Kidney epithelial cell (primary cell): Measurements from ENCODE around the gene SUPT20HL1. TPM values are rescaled to one million over a fixed set of nuclear protein-coding genes. Genes with fewer than 3 reads are reported as not detected.

ENCODE experiments used
- DNase-seq: peaks from one replicate; pipeline ENCODE4 v3.0.0-alpha.2; 2010; ENCODE audit warnings: low read depth
- H3K27me3 ChIP-seq: 2 replicates; pipeline ENCODE4 v1.6.0; 2011; ENCODE audit warnings: low read length; ENCODE audit not compliant: control insufficient read depth, insufficient read depth
- H3K36me3 ChIP-seq: 2 replicates; pipeline ENCODE4 v1.5.1; 2011; ENCODE audit warnings: low read length; ENCODE audit not compliant: control insufficient read depth, insufficient read depth
- H3K4me3 ChIP-seq: 2 replicates; pipeline ENCODE4 v1.5.1; 2011; ENCODE audit warnings: low read depth, mild to moderate bottlenecking, control low read depth, low read length
- CTCF ChIP-seq: IDR thresholded peaks from 2 replicates; pipeline ENCODE4 v1.5.1; 2011; ENCODE audit warnings: mild to moderate bottlenecking, moderate library complexity, low read length, control low read depth, inconsistent platforms; ENCODE audit not compliant: insufficient read depth, poor library complexity, severe bottlenecking
- total RNA-seq: library from RNA; depleted of rRNA; stranded (reverse); fragments of >200 nt; gene quantifications from 2 replicates; pipeline ENCODE4 v1.2.3, GENCODE V29; 2015

Gene SUPT20HL1
- total RNA-seq, 1 donor from 2014 or later, result not detected

GRCh38 chrX:24321741-24322395 is 38.6 kb upstream of the SUPT20HL1 start:
- Histone ChIP-seq H3K4me3 (no peak overlapping the region), H3K36me3 (no peaks in the 10 kb centered on the region), H3K27me3 (peaks cover 2% of the 10 kb centered on the region)
- no peak for TF ChIP-seq CTCF
- DNase-seq, result no peak

GRCh38 chrX:24325231-24325630 is 35.2 kb upstream of the SUPT20HL1 start:
- Histone ChIP-seq H3K36me3 (no peaks in the 10 kb centered on the region), H3K4me3 (no peak overlapping the region), H3K27me3 (peaks cover 2% of the 10 kb centered on the region)
- no peak for DNase-seq
- no peak for TF ChIP-seq CTCF

DNA sequence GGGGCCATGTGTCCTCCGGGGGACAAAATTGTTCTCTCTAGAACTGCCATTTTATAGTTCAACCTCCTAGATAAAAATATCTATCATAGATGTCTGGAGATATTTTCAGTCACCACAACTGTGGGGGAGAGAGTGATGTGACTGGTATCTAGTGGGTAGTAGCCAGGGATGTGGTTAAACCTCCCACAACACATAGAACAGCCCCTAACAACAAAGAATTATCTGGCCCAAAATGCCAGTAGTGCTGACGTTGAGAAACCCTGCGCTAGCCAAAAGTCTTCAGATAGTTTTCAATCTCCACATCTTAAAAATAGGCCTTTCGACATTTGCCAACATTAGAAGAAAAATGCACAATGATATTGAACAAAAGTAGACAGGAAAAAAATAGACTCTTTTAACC is 27.6 kb upstream of the SUPT20HL1 start:
- no peaks in the 10 kb centered on the region for H3K36me3 ChIP-seq
- H3K4me3 ChIP-seq, result no peak overlapping the region
- TF ChIP-seq CTCF, result no peak
- DNase-seq, result no peak
- peaks cover 2% of the 10 kb centered on the region for H3K27me3 ChIP-seq

GRCh38 chrX:24333371-24333770 is 27.1 kb upstream of the SUPT20HL1 start:
- TF ChIP-seq CTCF, result no peak
- Histone ChIP-seq H3K4me3 (no peak overlapping the region), H3K36me3 (no peaks in the 10 kb centered on the region), H3K27me3 (peaks cover 2% of the 10 kb centered on the region)
- no peak for DNase-seq

DNA sequence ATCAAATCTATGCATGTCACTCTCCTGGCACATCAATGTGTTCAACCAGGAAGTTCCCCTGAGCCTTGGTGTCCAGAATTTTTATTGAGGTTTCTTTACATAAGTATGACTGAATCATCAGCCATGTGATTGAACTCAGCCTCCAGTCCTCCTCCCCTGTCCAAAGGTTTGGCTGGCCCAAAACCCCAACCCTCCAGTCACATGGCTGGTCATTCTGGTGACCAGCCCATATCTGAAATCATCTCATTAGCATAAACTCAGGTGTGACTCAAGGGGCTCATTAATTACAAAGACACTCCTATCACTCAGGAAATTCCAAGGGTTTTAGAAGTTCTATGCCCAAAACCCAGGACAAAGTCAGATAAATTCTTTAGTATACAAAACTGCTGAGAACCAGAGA is 26.0 kb upstream of the SUPT20HL1 start:
- DNase-seq, result no peak
- no peaks in the 10 kb centered on the region for H3K36me3 ChIP-seq
- TF ChIP-seq CTCF, result no peak
- peaks cover 2% of the 10 kb centered on the region for H3K27me3 ChIP-seq
- H3K4me3 ChIP-seq, result no peak overlapping the region

DNA sequence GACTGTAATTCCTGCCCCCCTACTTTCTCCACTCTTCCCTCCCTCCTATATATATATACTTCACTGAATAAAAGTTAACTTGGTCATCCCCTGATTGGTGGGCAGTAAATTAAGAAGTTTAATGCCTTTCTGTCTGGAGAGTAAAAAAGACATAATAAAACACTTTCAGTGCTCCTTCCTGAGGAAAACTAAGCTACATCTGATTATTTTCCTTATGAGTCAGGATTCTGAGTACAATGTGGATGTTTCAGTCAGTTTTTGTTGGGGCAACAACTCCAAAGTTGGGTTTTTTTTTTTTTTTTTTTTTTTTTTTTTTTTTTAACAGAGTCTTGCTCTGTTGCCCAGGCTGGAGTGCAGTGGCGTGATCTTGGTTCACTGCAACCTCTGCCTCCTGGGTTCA is 24.6 kb upstream of the SUPT20HL1 start:
- Histone ChIP-seq H3K36me3 (no peaks in the 10 kb centered on the region), H3K4me3 (no peak overlapping the region), H3K27me3 (peaks cover 2% of the 10 kb centered on the region)
- DNase-seq, result no peak
- no peak for TF ChIP-seq CTCF
